GM23248 (cell line): ENCODE results near the gene SLC2A13. TPM values are rescaled to one million over a fixed set of nuclear protein-coding genes. Genes with fewer than 3 reads are reported as not detected.

Experiments
- DNase-seq: peaks from one replicate; pipeline ENCODE4 v3.0.0-alpha.2; 2015
- H2AFZ ChIP-seq: fragments of 200-600 bp; sonication (generic); 2 replicates; pipeline ENCODE4 v1.6.1; 2016; ENCODE audit warnings: antibody characterized with exemption
- H3F3A ChIP-seq: fragments of 200-600 bp; sonication (generic); 2 replicates; pipeline ENCODE4 v1.6.1; 2016; ENCODE audit warnings: mild to moderate bottlenecking, antibody characterized with exemption, mixed run types; ENCODE audit not compliant: insufficient read depth
- H3K27ac ChIP-seq: fragments of 200-600 bp; sonication (generic); 2 replicates; pipeline ENCODE4 v1.5.1; 2016; ENCODE audit warnings: mild to moderate bottlenecking
- H3K27me3 ChIP-seq: fragments of 200-600 bp; sonication (generic); replicated peaks from 2 replicates; pipeline ENCODE4 v1.6.1; 2016; ENCODE audit warnings: mild to moderate bottlenecking; ENCODE audit not compliant: insufficient read depth
- H3K36me3 ChIP-seq: fragments of 200-600 bp; sonication (generic); 2 replicates; pipeline ENCODE4 v1.6.1; 2016; ENCODE audit warnings: low read depth, mild to moderate bottlenecking
- H3K4me1 ChIP-seq: fragments of 200-600 bp; sonication (generic); 2 replicates; pipeline ENCODE4 v1.6.1; 2016; ENCODE audit warnings: mild to moderate bottlenecking; ENCODE audit not compliant: insufficient read depth
- H3K4me2 ChIP-seq: fragments of 200-600 bp; sonication (generic); one replicate; pipeline ENCODE4 v1.6.1; 2016; ENCODE audit warnings: mild to moderate bottlenecking; ENCODE audit not compliant: unreplicated experiment
- H3K4me3 ChIP-seq: fragments of 200-600 bp; sonication (generic); 2 replicates; pipeline ENCODE4 v1.5.1; 2016; ENCODE audit warnings: mild to moderate bottlenecking
- H3K79me2 ChIP-seq: fragments of 200-600 bp; sonication (generic); 2 replicates; pipeline ENCODE4 v1.6.1; 2016; ENCODE audit warnings: mild to moderate bottlenecking; ENCODE audit not compliant: insufficient read depth
- H3K9ac ChIP-seq: fragments of 200-600 bp; sonication (generic); 2 replicates; pipeline ENCODE4 v1.6.1; 2016; ENCODE audit warnings: mild to moderate bottlenecking
- H3K9me2 ChIP-seq: fragments of 200-600 bp; sonication (generic); 2 replicates; pipeline ENCODE4 v1.6.1; 2016; ENCODE audit warnings: mixed run types, mild to moderate bottlenecking, moderate library complexity; ENCODE audit not compliant: insufficient read depth
- H3K9me3 ChIP-seq: fragments of 200-600 bp; sonication (generic); one replicate; pipeline ENCODE4 v1.6.1; 2017; ENCODE audit warnings: low read depth
- H4K20me1 ChIP-seq: fragments of 200-600 bp; sonication (generic); 2 replicates; pipeline ENCODE4 v1.6.0; 2016; ENCODE audit not compliant: insufficient read depth
- EZH2 ChIP-seq: fragments of 200-600 bp; sonication (generic); IDR thresholded peaks from 2 replicates; pipeline ENCODE4 v1.6.1; 2018; ENCODE audit warnings: antibody characterized with exemption, mild to moderate bottlenecking; ENCODE audit not compliant: insufficient read depth, poor library complexity, severe bottlenecking
- EZH2phosphoT487 ChIP-seq: fragments of 200-600 bp; sonication (generic); IDR thresholded peaks from 2 replicates; pipeline ENCODE4 v1.6.1; 2018; ENCODE audit warnings: antibody characterized with exemption, moderate library complexity, mild to moderate bottlenecking, low read depth; ENCODE audit not compliant: insufficient read depth
- WGBS, 2 experiments: methylation state at CpG; one replicate each; pipeline ENCODE4 v1.1.6; 2015 to 2017; ENCODE audit warnings: low lambda C conversion rate in 2 of 2, low coverage in 1 of 2; ENCODE audit errors: missing lambda C conversion rate in 2 of 2; 5-methylcytosine and 5-hydroxymethylcytosine counted together
- in situ Hi-C: fragments of 300-500 bp; cut with MboI; formaldehyde crosslinking; loops from 2 replicates; pipeline ENCODE4 v1.15.0; 2020
- polyA plus RNA-seq: library from polyadenylated mRNA; unstranded; fragments of >200 nt; fragmentation: Nextera tagmentation; extraction: Ambion mirVana; gene quantifications from 2 replicates; pipeline ENCODE4 v1.2.1, GENCODE V29; 2016
- total RNA-seq: library from RNA; depleted of rRNA; stranded (reverse); fragments of >200 nt; shearing (Covaris generic); gene quantifications from 2 replicates; pipeline ENCODE4 v1.2.3, GENCODE V29; 2014

SLC2A13 gene
- total and polyA plus RNA-seq, 2 experiments from 2014 or later = 3.3 to 9.2 TPM

- no peaks in the 10 kb centered on the region for H3K36me3 ChIP-seq
- WGBS, 2 experiments = 68 to 81% methylated on average over 1 of the region's 1 CpG
- H3K27me3 ChIP-seq = no peaks in the 10 kb centered on the region
- no peak overlapping the region for H3K9ac ChIP-seq
- in situ Hi-C loops = no loop called here
- no peaks in the 10 kb centered on the region for H3K9me2 ChIP-seq
- no peak for DNase-seq
- no peaks in the 10 kb centered on the region for H3F3A ChIP-seq
- TF ChIP-seq EZH2 = no peak
- TF ChIP-seq EZH2phosphoT487 = no peak
- no peak overlapping the region for H3K27ac ChIP-seq
- no peaks in the 10 kb centered on the region for H4K20me1 ChIP-seq
- no peaks in the 10 kb centered on the region for H3K4me1 ChIP-seq
- H3K9me3 ChIP-seq = no peaks in the 10 kb centered on the region
- H3K4me3 ChIP-seq = no peak overlapping the region
- no peak overlapping the region for H3K4me2 ChIP-seq
- no peak overlapping the region for H2AFZ ChIP-seq
- no peaks in the 10 kb centered on the region for H3K79me2 ChIP-seq
Observed at GRCh38 chr12:39989501-39989900, 116.4 kb downstream of the SLC2A13 start.

GRCh38 chr12:39988574-39988973 lies 117.3 kb downstream of the SLC2A13 start:
- Histone ChIP-seq H3K9ac (no peak overlapping the region), H3K4me3 (no peak overlapping the region), H4K20me1 (no peaks in the 10 kb centered on the region), H3F3A (no peaks in the 10 kb centered on the region), H3K27ac (no peak overlapping the region), H3K9me2 (no peaks in the 10 kb centered on the region), H3K27me3 (no peaks in the 10 kb centered on the region), H3K4me2 (no peak overlapping the region), H2AFZ (no peak overlapping the region), H3K79me2 (no peaks in the 10 kb centered on the region), H3K4me1 (no peaks in the 10 kb centered on the region), H3K36me3 (no peaks in the 10 kb centered on the region), H3K9me3 (no peaks in the 10 kb centered on the region)
- TF ChIP-seq EZH2phosphoT487 (no peak), EZH2 (no peak)
- DNase-seq = no peak
- in situ Hi-C loops = no loop called here
- 97 to 100% methylated on average over 2 of the region's 2 CpGs for WGBS, 2 experiments

- Histone ChIP-seq H3K36me3 (no peaks in the 10 kb centered on the region), H3F3A (no peaks in the 10 kb centered on the region), H2AFZ (no peak overlapping the region), H3K27ac (no peak overlapping the region), H4K20me1 (no peaks in the 10 kb centered on the region), H3K27me3 (no peaks in the 10 kb centered on the region), H3K4me1 (no peaks in the 10 kb centered on the region), H3K4me2 (no peak overlapping the region), H3K9me2 (no peaks in the 10 kb centered on the region), H3K4me3 (no peak overlapping the region), H3K79me2 (no peaks in the 10 kb centered on the region), H3K9me3 (no peaks in the 10 kb centered on the region), H3K9ac (no peak overlapping the region)
- in situ Hi-C loops = no loop called here
- DNase-seq = no peak
- WGBS, 2 experiments = 39 to 52% methylated on average over 2 of the region's 2 CpGs
- TF ChIP-seq EZH2phosphoT487 = no peak
- TF ChIP-seq EZH2 = no peak
Observed at GRCh38 chr12:39986674-39987073, 119.2 kb downstream of the SLC2A13 start.

GRCh38 chr12:39984670-39985069 lies 121.2 kb downstream of the SLC2A13 start:
- Histone ChIP-seq H3K4me1 (no peaks in the 10 kb centered on the region), H3K4me2 (no peak overlapping the region), H3F3A (no peaks in the 10 kb centered on the region), H3K9me3 (no peaks in the 10 kb centered on the region), H4K20me1 (no peaks in the 10 kb centered on the region), H3K27ac (no peak overlapping the region), H3K36me3 (no peaks in the 10 kb centered on the region), H3K79me2 (no peaks in the 10 kb centered on the region), H3K9me2 (no peaks in the 10 kb centered on the region), H3K27me3 (no peaks in the 10 kb centered on the region), H2AFZ (no peak overlapping the region), H3K9ac (no peak overlapping the region), H3K4me3 (no peak overlapping the region)
- no peak for DNase-seq
- 80 to 85% methylated on average over 5 of the region's 5 CpGs for WGBS, 2 experiments
- no peak for TF ChIP-seq EZH2
- no peak for TF ChIP-seq EZH2phosphoT487
- in situ Hi-C loops = no loop called here

- H3K79me2 ChIP-seq = no peaks in the 10 kb centered on the region
- H3K4me1 ChIP-seq = no peaks in the 10 kb centered on the region
- H3K36me3 ChIP-seq = no peaks in the 10 kb centered on the region
- 74 to 78% methylated on average over 5 of the region's 5 CpGs for WGBS, 2 experiments
- TF ChIP-seq EZH2 (no peak), EZH2phosphoT487 (no peak)
- no peak overlapping the region for H3K4me2 ChIP-seq
- H3K27me3 ChIP-seq = no peaks in the 10 kb centered on the region
- H3K9me3 ChIP-seq = no peaks in the 10 kb centered on the region
- no peak overlapping the region for H3K4me3 ChIP-seq
- H3K9ac ChIP-seq = no peak overlapping the region
- H3K9me2 ChIP-seq = no peaks in the 10 kb centered on the region; the same call in 1 of the 2 replicates
- in situ Hi-C loops = no loop called here
- no peak overlapping the region for H3K27ac ChIP-seq
- no peaks in the 10 kb centered on the region for H3F3A ChIP-seq
- H2AFZ ChIP-seq = no peak overlapping the region
- no peak for DNase-seq
- no peaks in the 10 kb centered on the region for H4K20me1 ChIP-seq
Observed at GRCh38 chr12:39975374-39975918, 130.4 kb downstream of the SLC2A13 start.
